Gastroesophageal sphincter (tissue), 4 donors: ENCODE results near the gene KCNMB1. TPM values are rescaled to one million over a fixed set of nuclear protein-coding genes. Genes with fewer than 3 reads are reported as not detected.

Experiments
- ATAC-seq: fragments of 150-250 bp; one replicate; pipeline ENCODE4 v1.9.1; 2016; ENCODE audit warnings: mild to moderate bottlenecking, moderate library complexity
- H3K27ac ChIP-seq, 4 donors: fragments of 200-600 bp; sonication (generic) in 3 of 4; 1 replicate in 3 of 4; 2 replicates in 1 of 4; pipeline ENCODE4 v1.5.1; 2016 to 2019
- H3K27me3 ChIP-seq: fragments of 200-600 bp; sonication (generic); one replicate; pipeline ENCODE4 v1.5.1; 2019
- H3K36me3 ChIP-seq, 2 donors: fragments of 200-600 bp; sonication (generic); one replicate each; pipeline ENCODE4 v1.5.1; 2019; ENCODE audit warnings: control low read depth in 1 of 2
- H3K4me1 ChIP-seq, 3 donors: fragments of 200-600 bp; sonication (generic); 1 replicate in 2 of 3; 2 replicates in 1 of 3; pipeline ENCODE4 v1.5.1; 2016 to 2019; ENCODE audit warnings: control low read depth in 2 of 3
- H3K4me3 ChIP-seq, 2 donors: fragments of 200-600 bp; sonication (generic); one replicate each; pipeline ENCODE4 v1.5.1; 2019; ENCODE audit warnings: mild to moderate bottlenecking in 1 of 2, moderate library complexity in 1 of 2
- H3K9me3 ChIP-seq, 3 donors: fragments of 200-600 bp; sonication (generic); one replicate each; pipeline ENCODE4 v1.5.1; 2017 to 2019; ENCODE audit warnings: control low read depth in 2 of 3
- CTCF ChIP-seq, 4 experiments: fragments of 200-600 bp in 2 of 4; fragments of 450-650 bp in 2 of 4; sonication (generic) in 1 of 4; IDR thresholded peaks; one replicate each; pipeline ENCODE4 v1.5.1; 2017 to 2019; ENCODE audit warnings: antibody characterized with exemption in 4 of 4, mild to moderate bottlenecking in 2 of 4, moderate library complexity in 2 of 4
- EP300 ChIP-seq: sonication (generic); formaldehyde crosslinking; IDR thresholded peaks from one replicate; pipeline ENCODE4 v1.6.1; 2017; ENCODE audit warnings: antibody characterized with exemption, mild to moderate bottlenecking
- POLR2A ChIP-seq, 2 donors: fragments of 450-650 bp; IDR thresholded peaks; one replicate each; pipeline ENCODE4 v1.6.1; 2017; ENCODE audit warnings: antibody characterized with exemption in 2 of 2, mild to moderate bottlenecking in 2 of 2, moderate library complexity in 1 of 2
- POLR2AphosphoS5 ChIP-seq: sonication (generic); formaldehyde crosslinking; IDR thresholded peaks from one replicate; pipeline ENCODE4 v1.6.1; 2017; ENCODE audit warnings: antibody characterized with exemption
- WGBS, 2 donors: methylation state at CpG; one replicate each; pipeline ENCODE4 v1.1.5; 2018; ENCODE audit warnings: low coverage in 1 of 2; 5-methylcytosine and 5-hydroxymethylcytosine counted together
- total RNA-seq, 4 donors: library from RNA; depleted of rRNA; stranded (reverse); fragments of >200 nt; gene quantifications; one replicate each; pipeline ENCODE4 v1.1.0, GENCODE V29; 2016

KCNMB1 gene
- total RNA-seq, 4 donors from 2014 or later: 38.0 to 78.3 (median 66.6) TPM

GRCh38 chr5:170418736-170419135 lies 29.6 kb upstream of the KCNMB1 start:
- whole genome bisulfite sequencing, 2 donors: 78 to 79% methylated on average over 7 to 8 of the region's 8 CpGs
- Histone ChIP-seq H3K4me3 (no peak overlapping the region), H3K27ac (no peak overlapping the region), H3K36me3 (peaks cover 0 to 10% of the 10 kb centered on the region in 2 donors), H3K4me1 (peaks cover 0 to 31% (median 0%) of the 10 kb centered on the region in 3 donors), H3K27me3 (no peaks in the 10 kb centered on the region), H3K9me3 (no peaks in the 10 kb centered on the region)
- TF ChIP-seq CTCF (IDR thresholded peaks at IDR 0.05): no peak
- TF ChIP-seq POLR2AphosphoS5: no peak
- TF ChIP-seq POLR2A (IDR thresholded peaks at IDR 0.05): no peak
- TF ChIP-seq EP300: no peak
- ATAC-seq: no peak

GRCh38 chr5:170416526-170416925 lies 27.4 kb upstream of the KCNMB1 start:
- Histone ChIP-seq H3K9me3 (no peaks in the 10 kb centered on the region), H3K27me3 (no peaks in the 10 kb centered on the region), H3K36me3 (peaks cover 0 to 21% of the 10 kb centered on the region in 2 donors), H3K27ac (no peak overlapping the region), H3K4me3 (no peak overlapping the region), H3K4me1 (peaks cover 0 to 13% (median 0%) of the 10 kb centered on the region in 3 donors)
- no peak for ATAC-seq
- 71 to 80% methylated on average over 1 to 4 of the region's 4 CpGs for WGBS, 2 donors
- TF ChIP-seq CTCF (IDR thresholded peaks at IDR 0.05) (no peak), EP300 (no peak), POLR2AphosphoS5 (no peak), POLR2A (IDR thresholded peaks at IDR 0.05) (no peak)

- Histone ChIP-seq H3K36me3 (peaks cover 0 to 21% of the 10 kb centered on the region in 2 donors), H3K4me3 (no peak overlapping the region), H3K27ac (no peak overlapping the region), H3K9me3 (no peaks in the 10 kb centered on the region), H3K27me3 (no peaks in the 10 kb centered on the region), H3K4me1 (no peaks in the 10 kb centered on the region)
- no peak for ATAC-seq
- WGBS, 2 donors: 91 to 100% methylated on average over 3 to 6 of the region's 6 CpGs
- TF ChIP-seq EP300: no peak
- TF ChIP-seq CTCF (IDR thresholded peaks at IDR 0.05): no peak
- TF ChIP-seq POLR2A (IDR thresholded peaks at IDR 0.05): no peak
- TF ChIP-seq POLR2AphosphoS5: no peak
Observed at GRCh38 chr5:170414786-170415185, 25.6 kb upstream of the KCNMB1 start.

- H3K27ac ChIP-seq: no peak overlapping the region
- no peaks in the 10 kb centered on the region for H3K9me3 ChIP-seq
- H3K27me3 ChIP-seq: no peaks in the 10 kb centered on the region
- 92 to 100% methylated on average over 1 to 3 of the region's 3 CpGs for WGBS, 2 donors
- TF ChIP-seq POLR2AphosphoS5 (no peak), CTCF (IDR thresholded peaks at IDR 0.05) (no peak), EP300 (no peak), POLR2A (IDR thresholded peaks at IDR 0.05) (no peak)
- no peak for ATAC-seq
- peaks cover 0 to 21% of the 10 kb centered on the region in 2 donors for H3K36me3 ChIP-seq
- H3K4me3 ChIP-seq: no peak overlapping the region
- H3K4me1 ChIP-seq: peaks cover 0 to 8% (median under 1%) of the 10 kb centered on the region in 3 donors
Observed at GRCh38 chr5:170413897-170414296, 24.7 kb upstream of the KCNMB1 start.

GRCh38 chr5:170411100-170411499 lies 21.9 kb upstream of the KCNMB1 start:
- TF ChIP-seq EP300: no peak
- no peak for TF ChIP-seq POLR2A (IDR thresholded peaks at IDR 0.05)
- TF ChIP-seq POLR2AphosphoS5: no peak
- TF ChIP-seq CTCF (IDR thresholded peaks at IDR 0.05): no peak
- H3K27ac ChIP-seq: no peak overlapping the region
- no peak overlapping the region for H3K4me3 ChIP-seq
- peaks cover 0 to 21% of the 10 kb centered on the region in 2 donors for H3K36me3 ChIP-seq
- ATAC-seq: no peak
- H3K27me3 ChIP-seq: no peaks in the 10 kb centered on the region
- WGBS, 2 donors: 85 to 100% methylated on average over 2 to 3 of the region's 3 CpGs
- H3K4me1 ChIP-seq: peaks cover 0 to 22% (median 11%) of the 10 kb centered on the region in 3 donors
- H3K9me3 ChIP-seq: no peaks in the 10 kb centered on the region
